ENCODE measurements around the gene ARHGAP36.

ARHGAP36 gene

DNA sequence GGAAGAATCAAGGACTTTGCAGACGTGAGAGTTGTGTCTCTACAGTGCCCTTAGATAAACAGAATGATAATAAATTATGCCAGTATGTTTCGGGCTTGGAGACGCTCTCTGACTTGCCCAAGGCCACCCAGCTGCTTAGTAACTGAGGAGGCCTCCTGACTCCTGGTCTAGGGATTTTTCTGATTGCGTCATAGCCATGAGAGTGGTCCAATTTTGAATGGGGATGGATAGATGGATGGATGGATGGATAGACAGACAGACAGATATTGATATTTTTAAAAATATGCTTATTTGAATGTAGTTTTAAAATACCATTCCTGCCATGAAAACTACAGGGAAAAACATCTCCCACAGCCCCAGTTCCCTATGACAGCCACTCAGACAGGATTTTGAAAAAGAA is 15.5 kb downstream of the ARHGAP36 start:
- DNase-seq = no peak

DNA sequence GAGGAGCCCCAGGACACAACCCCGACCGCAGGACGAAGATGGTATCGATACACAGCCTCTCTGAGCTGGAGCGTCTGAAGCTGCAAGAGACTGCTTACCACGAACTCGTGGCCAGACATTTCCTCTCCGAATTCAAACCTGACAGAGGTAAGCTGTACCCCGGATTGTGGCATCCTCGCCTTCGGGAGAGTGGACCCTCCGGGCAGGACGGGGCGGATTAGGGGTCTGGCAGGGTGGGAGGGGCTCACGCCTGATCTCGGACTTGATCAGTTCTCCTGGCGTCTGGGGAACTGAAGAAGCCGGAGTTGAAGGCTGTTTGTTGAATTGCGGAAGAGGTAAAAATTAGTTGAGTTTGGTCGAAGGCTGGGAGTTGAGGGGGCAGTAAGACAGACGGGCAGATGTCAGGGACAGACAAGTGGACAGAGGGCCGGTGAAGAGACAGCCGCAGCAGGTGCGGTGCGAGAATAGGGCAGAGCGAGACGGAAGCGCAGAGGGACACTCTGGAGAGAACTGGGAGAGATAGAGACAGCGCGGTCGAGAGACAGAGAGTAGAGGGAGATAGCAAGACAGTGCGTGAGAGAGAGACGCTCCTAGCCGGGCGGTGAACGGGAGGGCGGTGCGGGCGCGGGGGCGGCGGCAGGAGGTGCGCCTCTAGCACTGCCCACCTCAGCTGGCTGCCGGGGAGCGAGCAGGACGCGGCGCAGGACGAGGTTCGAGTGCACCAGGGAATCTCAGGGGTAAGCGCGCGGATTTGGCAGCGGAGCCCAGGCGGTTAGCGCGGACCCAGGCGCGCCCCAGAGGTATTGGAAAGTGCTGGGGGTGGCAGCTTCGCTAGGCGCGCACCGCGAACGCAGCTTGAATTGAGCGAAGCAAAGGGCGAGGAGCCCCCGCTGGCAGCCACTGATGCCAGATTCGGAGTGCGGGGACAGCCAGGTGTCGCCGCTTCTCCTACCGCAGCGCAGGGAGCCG is 23.9 kb downstream of the ARHGAP36 start:
- DNase-seq = no peak

DNA sequence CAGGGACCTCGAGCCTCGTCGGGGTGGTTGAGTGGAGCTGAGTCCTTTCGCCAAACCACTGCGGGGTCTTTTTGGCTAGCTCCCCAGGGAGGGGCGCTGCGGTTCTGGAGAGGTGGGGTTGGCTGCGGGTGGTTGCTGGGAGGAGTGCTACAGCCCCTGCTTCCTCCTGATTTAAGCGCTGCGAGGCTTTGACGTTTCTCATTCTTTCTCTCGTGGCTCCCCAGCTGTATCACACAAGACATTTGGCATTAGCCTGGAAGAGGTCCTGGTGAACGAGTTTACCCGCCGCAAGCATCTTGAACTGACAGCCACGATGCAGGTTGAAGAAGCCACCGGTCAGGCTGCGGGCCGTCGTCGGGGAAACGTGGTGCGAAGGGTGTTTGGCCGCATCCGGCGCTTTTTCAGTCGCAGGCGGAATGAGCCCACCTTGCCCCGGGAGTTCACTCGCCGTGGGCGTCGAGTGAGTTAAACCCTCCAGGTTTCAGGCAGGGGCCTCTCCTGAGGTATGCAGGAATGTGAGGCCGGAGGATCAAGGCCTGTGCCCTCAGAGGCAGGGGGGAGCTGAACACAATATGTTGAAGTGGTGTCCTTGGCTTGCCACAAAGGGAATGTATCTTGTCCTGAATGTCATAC is 25.5 kb downstream of the ARHGAP36 start:
- DNase-seq = no peak

DNA sequence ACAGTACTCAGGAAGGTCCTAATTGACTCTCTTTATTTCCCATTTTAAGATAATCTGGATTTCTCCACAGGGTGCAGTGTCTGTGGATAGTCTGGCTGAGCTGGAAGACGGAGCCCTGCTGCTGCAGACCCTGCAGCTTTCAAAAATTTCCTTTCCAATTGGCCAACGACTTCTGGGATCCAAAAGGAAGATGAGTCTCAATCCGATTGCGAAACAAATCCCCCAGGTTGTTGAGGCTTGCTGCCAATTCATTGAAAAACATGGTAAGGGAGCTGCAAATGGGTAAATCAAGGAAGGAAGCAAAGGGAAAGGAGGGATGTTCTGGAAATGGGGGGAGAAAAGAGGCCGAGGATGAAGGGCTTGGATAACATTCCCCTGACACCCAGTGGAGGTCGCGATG is 26.0 kb downstream of the ARHGAP36 start:
- no peak for DNase-seq

DNA sequence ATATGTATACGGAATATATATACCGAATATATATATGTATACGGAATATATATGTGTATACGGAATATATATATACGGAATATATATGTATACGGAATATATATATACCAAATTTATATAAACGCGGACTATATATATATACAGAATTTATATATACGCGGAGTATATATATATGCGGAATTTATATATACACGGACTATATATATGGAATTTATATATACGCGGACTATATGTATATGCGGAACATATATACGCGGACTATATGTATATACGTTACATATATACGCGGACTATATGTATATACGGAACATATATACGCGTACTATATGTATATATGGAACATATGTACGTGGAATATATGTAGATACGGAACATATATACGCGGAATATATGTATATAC is 78.6 kb downstream of the ARHGAP36 start:
- DNase-seq = no peak

DNA sequence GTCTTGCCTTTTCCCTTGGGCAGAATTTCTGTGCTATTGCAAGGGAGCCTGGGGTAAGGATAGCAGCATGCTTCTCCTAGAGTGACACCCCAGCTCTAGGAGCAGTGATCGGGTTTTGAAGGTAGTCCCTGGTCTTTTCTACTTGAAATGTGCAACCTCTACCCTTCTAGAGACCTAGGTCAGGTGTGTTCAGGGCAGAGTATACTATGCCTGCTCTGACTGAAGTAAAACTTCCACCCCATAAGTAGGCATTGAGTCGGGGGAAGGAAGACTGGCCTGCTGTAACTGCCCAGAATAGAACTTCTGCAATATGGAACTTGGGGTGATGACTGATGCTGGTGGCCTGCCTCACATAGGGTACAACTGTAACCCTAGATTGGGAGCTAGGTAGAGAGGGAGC is 80.9 kb downstream of the ARHGAP36 start:
- DNase-seq = no peak
